ENCODE results near the gene PHF2.

Gene PHF2

GRCh38 chr9:93614830-93615468 lies 38.6 kb downstream of the PHF2 start:
- in situ Hi-C loops (cut with MboI; ENCODE audit: low pct_unique_long_range_greater_than_20kb, low sequenced_read_pairs) = no loop called here
- DNase-seq = no peak

- in situ Hi-C loops (cut with MboI; ENCODE audit: low pct_unique_long_range_greater_than_20kb, low sequenced_read_pairs) = no loop called here
- DNase-seq = no peak
Observed at GRCh38 chr9:93616044-93616443, 39.7 kb downstream of the PHF2 start.

- in situ Hi-C loops (cut with MboI; ENCODE audit: low pct_unique_long_range_greater_than_20kb, low sequenced_read_pairs) = no loop called here
- DNase-seq = no peak
Observed at GRCh38 chr9:93617273-93617672, 40.9 kb downstream of the PHF2 start.

- in situ Hi-C loops (cut with MboI; ENCODE audit: low pct_unique_long_range_greater_than_20kb, low sequenced_read_pairs) = no loop called here
- DNase-seq = no peak
Observed at GRCh38 chr9:93619272-93619775, 42.9 kb downstream of the PHF2 start.

- DNase-seq = no peak
Observed at GRCh38 chr9:93620041-93620506, 43.7 kb downstream of the PHF2 start.

GRCh38 chr9:93620881-93621820 lies 44.8 kb downstream of the PHF2 start:
- no peak for DNase-seq

More at GRCh38 chr9:93620041-93620506, 43.7 kb downstream of the PHF2 start:
- in situ Hi-C loops (cut with MboI; ENCODE audit: low pct_unique_long_range_greater_than_20kb, low sequenced_read_pairs) = no loop called here

GRCh38 chr9:93621922-93622321 lies 45.5 kb downstream of the PHF2 start:
- no peak for DNase-seq
- in situ Hi-C loops (cut with MboI; ENCODE audit: low pct_unique_long_range_greater_than_20kb, low sequenced_read_pairs) = no loop called here

More at GRCh38 chr9:93620881-93621820, 44.8 kb downstream of the PHF2 start:
- in situ Hi-C loops (cut with MboI; ENCODE audit: low pct_unique_long_range_greater_than_20kb, low sequenced_read_pairs) = no loop called here

- in situ Hi-C loops (cut with MboI; ENCODE audit: low pct_unique_long_range_greater_than_20kb, low sequenced_read_pairs) = no loop called here
- no peak for DNase-seq
Observed at GRCh38 chr9:93622691-93623090, 46.3 kb downstream of the PHF2 start.

GRCh38 chr9:93623753-93624152 lies 47.4 kb downstream of the PHF2 start:
- in situ Hi-C loops (cut with MboI; ENCODE audit: low pct_unique_long_range_greater_than_20kb, low sequenced_read_pairs) = no loop called here
- DNase-seq = no peak

GRCh38 chr9:93624431-93624834 lies 48.0 kb downstream of the PHF2 start:
- in situ Hi-C loops (cut with MboI; ENCODE audit: low pct_unique_long_range_greater_than_20kb, low sequenced_read_pairs) = no loop called here

GRCh38 chr9:93624977-93625376 lies 48.6 kb downstream of the PHF2 start:
- no peak for DNase-seq
- in situ Hi-C loops (cut with MboI; ENCODE audit: low pct_unique_long_range_greater_than_20kb, low sequenced_read_pairs) = no loop called here

More at GRCh38 chr9:93624431-93624834, 48.0 kb downstream of the PHF2 start:
- DNase-seq = no peak

GRCh38 chr9:93629920-93630319 lies 53.5 kb downstream of the PHF2 start:
- no peak for DNase-seq
- in situ Hi-C loops (cut with MboI; ENCODE audit: low pct_unique_long_range_greater_than_20kb, low sequenced_read_pairs) = no loop called here

- no peak for DNase-seq
- in situ Hi-C loops (cut with MboI; ENCODE audit: low pct_unique_long_range_greater_than_20kb, low sequenced_read_pairs) = no loop called here
Observed at GRCh38 chr9:93630806-93631411, 54.5 kb downstream of the PHF2 start.

GRCh38 chr9:93633492-93634221 lies 57.3 kb downstream of the PHF2 start:
- in situ Hi-C loops (cut with MboI; ENCODE audit: low pct_unique_long_range_greater_than_20kb, low sequenced_read_pairs) = no loop called here
- DNase-seq = no peak

GRCh38 chr9:93634311-93635185 lies 58.2 kb downstream of the PHF2 start:
- DNase-seq = no peak
- in situ Hi-C loops (cut with MboI; ENCODE audit: low pct_unique_long_range_greater_than_20kb, low sequenced_read_pairs) = no loop called here

GRCh38 chr9:93635186-93636107 lies 59.1 kb downstream of the PHF2 start:
- no peak for DNase-seq
- in situ Hi-C loops (cut with MboI; ENCODE audit: low pct_unique_long_range_greater_than_20kb, low sequenced_read_pairs) = no loop called here

- in situ Hi-C loops (cut with MboI; ENCODE audit: low pct_unique_long_range_greater_than_20kb, low sequenced_read_pairs) = no loop called here
- DNase-seq = no peak
Observed at GRCh38 chr9:93636172-93636661, 59.8 kb downstream of the PHF2 start.
